Subcutaneous adipose tissue (tissue), 4 donors: ENCODE results near the gene GBP7. TPM values are rescaled to one million over a fixed set of nuclear protein-coding genes. Genes with fewer than 3 reads are reported as not detected.

ENCODE experiments used
- total RNA-seq, 4 donors: library from RNA; depleted of rRNA; stranded (reverse); fragments of >200 nt; gene quantifications; one replicate each; pipeline ENCODE4 v1.1.0, GENCODE V29; 2016
- TF ChIP-seq, protein P1 (sequence below): fragments of 450-650 bp; IDR thresholded peaks from one replicate; pipeline ENCODE4 v1.5.1; 2016; ENCODE audit warnings: low read depth, mild to moderate bottlenecking, control low read depth, antibody characterized with exemption, moderate library complexity

Gene GBP7
- total RNA-seq, 4 donors from 2014 or later: not detected

DNA sequence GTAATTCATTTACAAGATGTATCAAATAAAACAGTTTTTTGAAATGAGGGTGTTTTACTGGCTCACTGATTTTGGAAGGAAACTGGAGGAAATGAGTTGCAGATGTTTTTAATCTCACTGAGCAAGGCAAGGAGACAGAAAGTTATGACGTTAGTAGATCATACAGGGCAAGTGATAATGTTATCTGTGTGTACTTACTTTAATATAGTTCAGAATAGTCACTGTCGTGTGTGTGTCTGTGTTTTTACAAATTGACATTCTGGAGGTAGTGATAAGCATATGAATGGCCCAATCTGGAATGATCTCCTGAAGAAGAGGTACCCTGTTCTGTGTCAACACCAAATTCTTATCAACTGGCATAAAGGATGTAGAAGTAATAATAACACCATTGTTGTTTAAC is 24.9 kb upstream of the GBP7 start:
- TF ChIP-seq, protein P1, sequence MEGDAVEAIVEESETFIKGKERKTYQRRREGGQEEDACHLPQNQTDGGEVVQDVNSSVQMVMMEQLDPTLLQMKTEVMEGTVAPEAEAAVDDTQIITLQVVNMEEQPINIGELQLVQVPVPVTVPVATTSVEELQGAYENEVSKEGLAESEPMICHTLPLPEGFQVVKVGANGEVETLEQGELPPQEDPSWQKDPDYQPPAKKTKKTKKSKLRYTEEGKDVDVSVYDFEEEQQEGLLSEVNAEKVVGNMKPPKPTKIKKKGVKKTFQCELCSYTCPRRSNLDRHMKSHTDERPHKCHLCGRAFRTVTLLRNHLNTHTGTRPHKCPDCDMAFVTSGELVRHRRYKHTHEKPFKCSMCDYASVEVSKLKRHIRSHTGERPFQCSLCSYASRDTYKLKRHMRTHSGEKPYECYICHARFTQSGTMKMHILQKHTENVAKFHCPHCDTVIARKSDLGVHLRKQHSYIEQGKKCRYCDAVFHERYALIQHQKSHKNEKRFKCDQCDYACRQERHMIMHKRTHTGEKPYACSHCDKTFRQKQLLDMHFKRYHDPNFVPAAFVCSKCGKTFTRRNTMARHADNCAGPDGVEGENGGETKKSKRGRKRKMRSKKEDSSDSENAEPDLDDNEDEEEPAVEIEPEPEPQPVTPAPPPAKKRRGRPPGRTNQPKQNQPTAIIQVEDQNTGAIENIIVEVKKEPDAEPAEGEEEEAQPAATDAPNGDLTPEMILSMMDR: no peak

DNA sequence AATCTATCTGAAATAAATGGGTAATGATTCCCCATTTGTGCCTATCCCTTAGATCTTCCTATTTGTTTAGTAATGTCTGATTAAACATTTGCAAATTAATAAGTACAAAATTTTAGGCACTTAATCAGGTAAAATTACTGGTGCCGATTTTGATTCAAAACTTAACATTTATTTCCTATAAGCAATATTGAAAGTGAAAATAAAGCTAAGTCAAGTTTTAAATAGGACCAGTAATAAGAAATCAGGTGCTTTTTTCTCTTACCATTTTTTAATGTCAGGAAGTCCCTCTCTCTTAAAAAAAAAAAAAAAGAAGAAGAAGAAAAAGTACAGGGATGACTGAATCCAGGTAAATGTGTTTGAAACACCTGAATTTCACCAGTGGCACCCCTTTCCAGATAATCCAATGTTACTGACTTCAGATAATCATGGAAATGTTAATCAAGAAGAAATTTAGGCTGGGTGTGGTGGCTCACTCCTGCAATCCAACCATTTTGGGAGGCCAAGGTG is 23.8 kb upstream of the GBP7 start:
- TF ChIP-seq, protein P1: no peak

GRCh38 chr1:89198491-89199072 is 22.8 kb upstream of the GBP7 start, which contains the start of gene GBP4:
Gene GBP4, minus strand, starts transcription at chr1:89198942. Its CDS starts 108 bp downstream, at chr1:89198834.
- TF ChIP-seq, protein P1: no peak

DNA sequence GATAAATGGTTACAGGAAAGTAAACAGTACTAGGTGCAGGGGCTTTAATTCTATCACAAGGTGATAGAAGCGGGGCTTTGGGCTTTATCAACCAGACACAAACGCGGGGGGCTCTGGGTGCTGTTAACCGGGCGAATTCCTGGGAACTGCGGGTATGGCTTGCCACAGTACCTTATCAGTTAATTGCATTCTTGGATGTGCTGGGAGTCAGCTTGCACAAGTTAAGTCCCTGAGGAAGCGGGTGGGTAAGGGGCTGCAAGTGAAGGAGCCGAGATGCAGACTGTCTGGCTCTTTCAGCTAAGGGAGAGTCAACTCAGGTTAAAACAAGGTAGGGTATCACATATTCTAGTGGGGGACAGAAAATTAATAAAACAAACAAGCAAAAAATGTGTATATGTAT is 22.3 kb upstream of the GBP7 start:
- TF ChIP-seq, protein P1: no peak

DNA sequence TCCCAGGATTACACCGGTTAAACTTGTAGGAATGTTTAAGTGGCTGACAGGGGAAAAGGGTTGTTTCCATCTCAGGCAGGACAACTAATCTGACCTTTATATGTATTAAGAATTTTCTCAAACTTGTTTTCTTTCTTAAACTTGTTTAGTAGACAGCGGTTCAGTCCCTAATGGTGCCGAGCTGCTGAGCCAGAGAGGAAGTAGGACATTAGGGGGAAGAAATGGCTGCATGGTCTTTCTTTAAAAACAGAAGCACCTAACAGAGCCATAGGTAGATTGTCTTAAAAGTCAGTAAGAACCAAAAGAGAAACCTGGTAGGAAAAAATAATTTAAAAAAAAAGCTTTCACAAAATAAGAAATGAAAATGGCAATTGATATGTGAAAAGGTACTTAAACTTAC is 19.7 kb upstream of the GBP7 start:
- TF ChIP-seq, protein P1: no peak

DNA sequence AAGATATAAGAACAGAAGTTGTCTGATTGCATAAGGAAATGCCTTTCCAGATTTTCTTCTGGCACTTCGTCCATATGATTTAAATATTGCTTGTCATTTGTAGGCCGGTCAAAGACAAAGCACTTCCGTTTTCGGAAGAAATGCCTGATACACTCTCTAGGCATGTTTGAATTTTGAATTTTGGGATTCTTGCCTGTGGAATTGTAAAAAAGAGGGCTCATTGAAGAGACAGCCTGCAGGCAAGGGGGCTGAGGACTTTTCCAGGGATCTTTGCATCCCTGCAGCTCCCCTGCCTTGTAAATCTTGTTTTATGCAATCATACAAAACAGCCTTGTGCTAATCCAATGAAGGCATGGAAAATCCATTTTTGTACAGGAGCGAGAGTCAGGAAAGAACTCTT is 15.5 kb upstream of the GBP7 start:
- TF ChIP-seq, protein P1: no peak

- TF ChIP-seq, protein P1: no peak
Measured at GRCh38 chr1:89190017-89190416, 14.2 kb upstream of the GBP7 start.
